ENCODE results near the gene SGPL1. TPM values are rescaled to one million over a fixed set of nuclear protein-coding genes. Genes with fewer than 3 reads are reported as not detected.

SGPL1 gene
- total RNA-seq, 4 donors from 2014 or later, result 24.9 to 65.4 (median 61.3) TPM

GRCh38 chr10:70809726-70810125, 6.0 kb upstream of the SGPL1 start:
- TF ChIP-seq POLR2AphosphoS5 (IDR thresholded peaks at IDR 0.05) (no peak), EP300 (IDR thresholded peaks at IDR 0.05; ENCODE audit: low read depth) (no peak), CTCF (IDR thresholded peaks at IDR 0.05) (no peak), POLR2A (IDR thresholded peaks at IDR 0.05) (no peak)
- intact Hi-C loops (cut with DNase I; ENCODE audit: low total_unique reads) (loop anchor here (5.0 kb wide), 1 partner anchor 68 kb away; no protein-coding TSS in a partner anchor), in situ Hi-C loops (cut with MboI; ENCODE audit: low pct_ligation_motif_present in 1 of 4, low pct_unique_long_range_greater_than_20kb in 1 of 4, low sequenced_read_pairs in 3 of 4) (loop anchor here in 3 of 4 donors (5.0 to 10.0 kb wide), 3 partner anchors 65 to 75 kb away; partner anchors contain the start of gene PCBD1 (in 1 of the 3))
- H3K36me3 ChIP-seq, result no peaks in the 10 kb centered on the region
- DNase-seq, result no peak
- H3K4me3 ChIP-seq, result no peak overlapping the region
- no peak overlapping the region for H3K27ac ChIP-seq
- no peaks in the 10 kb centered on the region for H3K4me1 ChIP-seq
- no peaks in the 10 kb centered on the region for H3K9me3 ChIP-seq
- WGBS, 2 donors (ENCODE audit: low coverage in 1 of 2), result 83% methylated on average over 2 of the region's 2 CpGs; no CpG with 5 or more reads in 1 of the 2 donors
- H3K27me3 ChIP-seq, result no peaks in the 10 kb centered on the region

GRCh38 chr10:70810967-70811366, 4.8 kb upstream of the SGPL1 start:
- H3K27me3 ChIP-seq, result no peaks in the 10 kb centered on the region
- in situ Hi-C loops (cut with MboI; ENCODE audit: low pct_ligation_motif_present in 1 of 4, low pct_unique_long_range_greater_than_20kb in 1 of 4, low sequenced_read_pairs in 3 of 4) (loop anchor here in 3 of 4 donors (5.0 to 10.0 kb wide), 3 partner anchors 64 to 74 kb away; partner anchors contain the start of gene PCBD1 (in 1 of the 3)), intact Hi-C loops (cut with DNase I; ENCODE audit: low total_unique reads) (loop anchor here (5.0 kb wide), 1 partner anchor 66 kb away; no protein-coding TSS in a partner anchor)
- no peak overlapping the region for H3K4me3 ChIP-seq
- DNase-seq, result no peak
- H3K9me3 ChIP-seq, result no peaks in the 10 kb centered on the region
- TF ChIP-seq POLR2AphosphoS5 (IDR thresholded peaks at IDR 0.05) (no peak), POLR2A (IDR thresholded peaks at IDR 0.05) (no peak)
- peaks cover 0 to 6% (median 2%) of the 10 kb centered on the region in 4 donors for H3K4me1 ChIP-seq
- no peaks in the 10 kb centered on the region for H3K36me3 ChIP-seq
- 0 to 36% methylated on average over 1 of the region's 1 CpG for WGBS, 2 donors (ENCODE audit: low coverage in 1 of 2)
- H3K27ac ChIP-seq, result no peak overlapping the region

- Histone ChIP-seq H3K36me3 (no peaks in the 10 kb centered on the region), H3K27me3 (no peaks in the 10 kb centered on the region), H3K4me3 (no peak overlapping the region), H3K9me3 (no peaks in the 10 kb centered on the region), H3K4me1 (peaks cover 3 to 9% (median 3%) of the 10 kb centered on the region in 4 donors), H3K27ac (no peak overlapping the region)
- in situ Hi-C loops (cut with MboI; ENCODE audit: low pct_ligation_motif_present in 1 of 4, low pct_unique_long_range_greater_than_20kb in 1 of 4, low sequenced_read_pairs in 3 of 4) (loop anchor here in 3 of 4 donors (5.0 to 10.0 kb wide), 3 partner anchors 63 to 73 kb away; partner anchors contain the start of gene PCBD1 (in 1 of the 3)), intact Hi-C loops (cut with DNase I; ENCODE audit: low total_unique reads) (loop anchor here (5.0 kb wide), 1 partner anchor 65 kb away; no protein-coding TSS in a partner anchor)
- no peak for TF ChIP-seq POLR2AphosphoS5 (IDR thresholded peaks at IDR 0.05)
- TF ChIP-seq POLR2A (IDR thresholded peaks at IDR 0.05), result no peak
- TF ChIP-seq CTCF (IDR thresholded peaks at IDR 0.05), result no peak
- TF ChIP-seq EP300 (IDR thresholded peaks at IDR 0.05; ENCODE audit: low read depth), result no peak
- 67 to 94% methylated on average over 3 of the region's 3 CpGs for WGBS, 2 donors (ENCODE audit: low coverage in 1 of 2)
- no peak for DNase-seq
Observed at GRCh38 chr10:70811881-70812280, 3.9 kb upstream of the SGPL1 start.

- TF ChIP-seq CTCF (IDR thresholded peaks at IDR 0.05) (no peak), POLR2A (IDR thresholded peaks at IDR 0.05) (no peak), EP300 (IDR thresholded peaks at IDR 0.05; ENCODE audit: low read depth) (no peak), POLR2AphosphoS5 (IDR thresholded peaks at IDR 0.05) (no peak)
- intact Hi-C loops (cut with DNase I; ENCODE audit: low total_unique reads) (loop anchor here (5.0 kb wide), 1 partner anchor 64 kb away; no protein-coding TSS in a partner anchor), in situ Hi-C loops (cut with MboI; ENCODE audit: low pct_ligation_motif_present in 1 of 4, low pct_unique_long_range_greater_than_20kb in 1 of 4, low sequenced_read_pairs in 3 of 4) (loop anchor here in 3 of 4 donors (5.0 to 10.0 kb wide), 3 partner anchors 62 to 72 kb away; partner anchors contain the start of gene PCBD1 (in 1 of the 3))
Observed at GRCh38 chr10:70812814-70813213, 2.9 kb upstream of the SGPL1 start.

More at GRCh38 chr10:70812814-70813213, 2.9 kb upstream of the SGPL1 start:
- no peak for DNase-seq
- no peak overlapping the region for H3K4me3 ChIP-seq
- no peaks in the 10 kb centered on the region for H3K36me3 ChIP-seq
- 86 to 100% methylated on average over 1 to 4 of the region's 4 CpGs for WGBS, 2 donors (ENCODE audit: low coverage in 1 of 2)
- H3K4me1 ChIP-seq, result peaks cover 9 to 19% (median 11%) of the 10 kb centered on the region in 4 donors
- H3K9me3 ChIP-seq, result no peaks in the 10 kb centered on the region
- no peak overlapping the region for H3K27ac ChIP-seq
- no peaks in the 10 kb centered on the region for H3K27me3 ChIP-seq
